ENCODE data around the gene CASP6.

DNA sequence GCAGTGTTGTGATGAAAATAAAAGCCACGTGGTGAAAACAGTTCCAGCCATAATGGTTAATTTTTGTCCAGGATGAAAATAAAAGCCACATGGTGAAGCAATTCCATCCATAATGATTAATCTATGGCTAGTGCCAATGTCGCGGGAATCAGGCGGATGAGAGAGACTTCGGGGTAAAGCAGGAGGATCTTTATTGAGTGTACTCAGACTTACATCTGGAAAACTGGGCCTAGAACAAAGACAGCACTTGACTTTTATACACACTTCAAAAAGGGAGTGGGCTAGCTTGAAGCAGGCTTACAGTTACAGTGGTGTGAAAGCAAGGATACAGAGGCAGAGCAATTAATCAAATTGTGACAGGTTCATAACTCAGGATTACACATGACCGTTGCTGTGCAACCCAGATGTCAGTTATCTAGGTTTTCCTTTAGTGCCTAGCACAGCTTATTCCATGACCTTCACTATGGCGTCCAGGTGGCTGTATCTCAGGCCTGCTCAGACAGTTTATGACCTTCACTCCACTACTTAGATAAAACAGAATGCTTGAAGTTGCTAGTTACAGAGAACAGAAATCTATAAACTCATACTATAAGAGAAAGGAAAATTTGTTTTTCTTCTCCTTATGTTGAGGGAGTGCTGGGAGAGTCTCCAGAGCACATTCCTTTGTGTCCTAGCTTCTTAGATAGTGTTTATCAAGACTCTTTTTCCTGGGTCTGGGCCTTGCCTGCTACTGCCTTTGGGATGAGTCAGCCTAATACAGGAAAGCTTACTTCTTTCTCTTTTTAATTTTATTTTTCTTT, 32.5 kb upstream of the CASP6 start:
- TF ChIP-seq EZH2 (IDR thresholded peaks at IDR 0.05; ENCODE audit: insufficient read depth, poor library complexity, severe bottlenecking) (no peak), EZH2phosphoT487 (IDR thresholded peaks at IDR 0.05; ENCODE audit: insufficient read depth, low read depth) (no peak)
